Pancreas (tissue), 10 donors: ENCODE data around the gene FOXB2. TPM values are rescaled to one million over a fixed set of nuclear protein-coding genes. Genes with fewer than 3 reads are reported as not detected.

ENCODE experiments used
- ATAC-seq, 4 donors: fragments of 200-7000 bp; cut with Tn5 transposase; one replicate each; pipeline versions ENCODE4 v1.8.0 to v1.9.1; 2020; ENCODE audit warnings: mild to moderate bottlenecking in 4 of 4, moderate library complexity in 4 of 4
- DNase-seq, 6 donors: peaks; one replicate each; pipeline ENCODE4 v3.0.0-alpha.2; 2020
- FAIRE-seq: peaks from 2 replicates; lab custom pipeline; 2012; peaks lifted over from hg19 to GRCh38; lab: Jason Lieb, UNC
- H3K27ac ChIP-seq, 4 donors: fragments of 200-600 bp; sonication (generic); 1 replicate in 3 of 4; 2 replicates in 1 of 4; pipeline versions ENCODE4 v1.5.0 to v1.8.0; 2020
- H3K27me3 ChIP-seq, 4 donors: fragments of 200-600 bp; one replicate each; pipeline ENCODE4 v1.8.0; 2021
- H3K36me3 ChIP-seq, 3 donors: fragments of 200-600 bp; sonication (generic) in 1 of 3; one replicate each; pipeline versions ENCODE4 v1.5.0 to v1.8.0; 2020 to 2021
- H3K4me1 ChIP-seq, 3 donors: fragments of 200-600 bp; one replicate each; pipeline ENCODE4 v1.8.0; 2021
- H3K4me3 ChIP-seq, 4 donors: fragments of 200-600 bp; sonication (generic) in 2 of 4; one replicate each; pipeline versions ENCODE4 v1.5.0 to v1.8.0; 2020 to 2021
- H3K9me3 ChIP-seq, 4 donors: fragments of 200-600 bp; one replicate each; pipeline ENCODE4 v1.8.0; 2021
- CTCF ChIP-seq, 4 donors: fragments of 200-600 bp; sonication (generic) in 3 of 4; IDR thresholded peaks; one replicate each; pipeline versions ENCODE4 v1.5.0 to v1.8.0; 2021; ENCODE audit warnings: antibody characterized with exemption in 4 of 4
- WGBS, 2 donors: extraction: QIAGEN DNeasy Blood & Tissue Kit; methylation state at CpG; one replicate each; pipeline ENCODE4 v1.1.7; 2013; 5-methylcytosine and 5-hydroxymethylcytosine counted together
- intact Hi-C, 3 donors: fragments of 100-400 bp; cut with DNase I; formaldehyde crosslinking; loops; one replicate each; pipeline versions ENCODE4 v1.11.1 to v1.14.2; 2022
- polyA plus RNA-seq, 2 donors: library from polyadenylated mRNA; stranded (reverse); fragments of 200-250 nt; gene quantifications; one replicate each; pipeline ENCODE4 v1.2.3, GENCODE V29; 2013
- total RNA-seq, 6 donors: library from RNA; stranded (reverse); fragmentation: NEBNext Ultra II Directional in 4 of 6; extraction: Animal tissue kit (Norgen Biotek cat#: 25700) in 4 of 6; gene quantifications; one replicate each; pipeline versions ENCODE4 v1.2.1 to v1.2.4, GENCODE V29; 2021 to 2023
- donor health status: healthy with polysubstance abuse.
- donor health status: DM: no; HTN: no; CAD: no; lungs with moderate emphysema.
- donor health status: DM: no; HTN: no; CAD: no.
- donor health status: control.
- donor health status: control.
- donor health status: Bipolar disorder and iron deficiency.
- donor health status: DM: yes; HTN: yes; CAD: no.
- donor health status: DM: no; HTN: no; CAD: no.
- donor health status: DM: no; HTN: no; CAD: no.
- donor health status: DM: yes; HTN: yes; CAD: no.

Gene FOXB2
- total and polyA plus RNA-seq, 8 donors: not detected

- ATAC-seq: no peak
- Histone ChIP-seq H3K4me1 (no peaks in the 10 kb centered on the region), H3K27me3 (peaks cover 0 to 5% (median 1%) of the 10 kb centered on the region in 4 donors), H3K27ac (no peak overlapping the region), H3K36me3 (no peaks in the 10 kb centered on the region), H3K9me3 (no peaks in the 10 kb centered on the region), H3K4me3 (no peak overlapping the region)
- DNase-seq: no peak
- intact Hi-C loops: no loop called here
- 77 to 78% methylated on average over 5 of the region's 5 CpGs for WGBS, 2 donors
- no peak for FAIRE-seq
- TF ChIP-seq CTCF (IDR thresholded peaks at IDR 0.05): no peak
These were observed 33.9 kb upstream of the FOXB2 start for GRCh38 chr9:76985581-76985980.

GRCh38 chr9:76987594-76988200 lies 31.8 kb upstream of the FOXB2 start:
- no peaks in the 10 kb centered on the region for H3K36me3 ChIP-seq
- no peak overlapping the region for H3K27ac ChIP-seq
- FAIRE-seq (peak; percentile 41), DNase-seq (peak in 1 of 6 donors; percentile 32), ATAC-seq (peak in 3 of 4 donors; percentile 73 to 74 (median 74))
- TF ChIP-seq CTCF (IDR thresholded peaks at IDR 0.05): no peak
- WGBS, 2 donors: 46 to 55% methylated on average over 3 of the region's 3 CpGs
- intact Hi-C loops: no loop called here
- no peak overlapping the region for H3K4me3 ChIP-seq
- H3K9me3 ChIP-seq: no peaks in the 10 kb centered on the region
- peaks cover 0 to 3% (median 0%) of the 10 kb centered on the region in 4 donors for H3K27me3 ChIP-seq
- H3K4me1 ChIP-seq: no peaks in the 10 kb centered on the region

- Histone ChIP-seq H3K4me1 (no peaks in the 10 kb centered on the region), H3K9me3 (no peaks in the 10 kb centered on the region), H3K27ac (no peak overlapping the region), H3K27me3 (no peaks in the 10 kb centered on the region), H3K4me3 (no peak overlapping the region), H3K36me3 (no peaks in the 10 kb centered on the region)
- ATAC-seq (no peak), FAIRE-seq (no peak), DNase-seq (no peak)
- TF ChIP-seq CTCF (IDR thresholded peaks at IDR 0.05): no peak
- WGBS, 2 donors: 35 to 48% methylated on average over 2 of the region's 2 CpGs
- intact Hi-C loops: no loop called here
These were observed 30.5 kb upstream of the FOXB2 start for GRCh38 chr9:76988941-76989340.

- ATAC-seq (no peak), FAIRE-seq (no peak), DNase-seq (no peak)
- no peak for TF ChIP-seq CTCF (IDR thresholded peaks at IDR 0.05)
- Histone ChIP-seq H3K9me3 (no peaks in the 10 kb centered on the region), H3K27ac (no peak overlapping the region), H3K27me3 (no peaks in the 10 kb centered on the region), H3K36me3 (no peaks in the 10 kb centered on the region), H3K4me3 (no peak overlapping the region), H3K4me1 (no peaks in the 10 kb centered on the region)
- intact Hi-C loops: no loop called here
- 9 to 15% methylated on average over 3 of the region's 3 CpGs for WGBS, 2 donors
These were observed 30.0 kb upstream of the FOXB2 start for GRCh38 chr9:76989501-76989900.

- no peak overlapping the region for H3K4me3 ChIP-seq
- H3K27ac ChIP-seq: no peak overlapping the region
- no peaks in the 10 kb centered on the region for H3K36me3 ChIP-seq
- H3K27me3 ChIP-seq: no peaks in the 10 kb centered on the region
- DNase-seq: no peak
- no peak for FAIRE-seq
- H3K9me3 ChIP-seq: no peaks in the 10 kb centered on the region
- ATAC-seq: peak in 2 of 4 donors; percentile 29 to 45
- intact Hi-C loops: no loop called here
- 21 to 23% methylated on average over 6 of the region's 6 CpGs for WGBS, 2 donors
- TF ChIP-seq CTCF (IDR thresholded peaks at IDR 0.05): no peak
- H3K4me1 ChIP-seq: no peaks in the 10 kb centered on the region
These were observed 22.8 kb upstream of the FOXB2 start for GRCh38 chr9:76996700-76997099.
